AG10803 (cell line): ENCODE data around the gene NDUFAF5.
"Not testable (repeated sequence)": the region's sequence is repeated elsewhere in the genome, so short reads cannot be mapped to it uniquely, and the experiment has no call there.

Source experiments
- DNase-seq: peaks from one replicate; pipeline ENCODE4 v3.0.0; 2010; ENCODE audit warnings: low read depth
- H3K4me3 ChIP-seq: 2 replicates; pipeline ENCODE4 v1.5.1; 2011; ENCODE audit warnings: mild to moderate bottlenecking, low read length, control low read depth
- CTCF ChIP-seq: conservative IDR thresholded peaks from 2 replicates; pipeline ENCODE4 v1.5.1; 2011; ENCODE audit warnings: mild to moderate bottlenecking, low read length, control low read depth, inconsistent platforms

The NDUFAF5 gene

GRCh38 chr20:13745784-13746183 lies 39.0 kb upstream of the NDUFAF5 start:
- DNase-seq: no peak
- TF ChIP-seq CTCF: no peak
- H3K4me3 ChIP-seq: no peak overlapping the region

GRCh38 chr20:13749811-13750210 lies 35.0 kb upstream of the NDUFAF5 start:
- DNase-seq: no peak
- no peak overlapping the region for H3K4me3 ChIP-seq
- no peak for TF ChIP-seq CTCF

GRCh38 chr20:13753436-13754036 lies 31.3 kb upstream of the NDUFAF5 start:
- DNase-seq: no peak
- no peak for TF ChIP-seq CTCF
- no peak overlapping the region for H3K4me3 ChIP-seq

GRCh38 chr20:13755809-13756208 lies 29.0 kb upstream of the NDUFAF5 start:
- no peak overlapping the region for H3K4me3 ChIP-seq
- TF ChIP-seq CTCF: peak; percentile 32
- no peak for DNase-seq

GRCh38 chr20:13756551-13756950 lies 28.3 kb upstream of the NDUFAF5 start:
- TF ChIP-seq CTCF: no peak
- no peak for DNase-seq
- H3K4me3 ChIP-seq: no peak overlapping the region

- H3K4me3 ChIP-seq: no peak overlapping the region
- DNase-seq: no peak
- TF ChIP-seq CTCF: no peak
Observed at GRCh38 chr20:13758884-13759283, 25.9 kb upstream of the NDUFAF5 start.

GRCh38 chr20:13760451-13760946 lies 24.3 kb upstream of the NDUFAF5 start:
- H3K4me3 ChIP-seq, DNase-seq: not testable (repeated sequence)

- DNase-seq: no peak
- H3K4me3 ChIP-seq: no peak overlapping the region
- TF ChIP-seq CTCF: no peak
Observed at GRCh38 chr20:13765299-13765698, 19.5 kb upstream of the NDUFAF5 start.
